Anterior cingulate cortex (tissue), 58 donors: ENCODE data around the gene GALNT10.

Source experiments
- DNase-seq, 58 donors: peaks; one replicate each; lab custom pipeline; 2025; lab: John Stamatoyannopoulos, UW

The GALNT10 gene

DNA sequence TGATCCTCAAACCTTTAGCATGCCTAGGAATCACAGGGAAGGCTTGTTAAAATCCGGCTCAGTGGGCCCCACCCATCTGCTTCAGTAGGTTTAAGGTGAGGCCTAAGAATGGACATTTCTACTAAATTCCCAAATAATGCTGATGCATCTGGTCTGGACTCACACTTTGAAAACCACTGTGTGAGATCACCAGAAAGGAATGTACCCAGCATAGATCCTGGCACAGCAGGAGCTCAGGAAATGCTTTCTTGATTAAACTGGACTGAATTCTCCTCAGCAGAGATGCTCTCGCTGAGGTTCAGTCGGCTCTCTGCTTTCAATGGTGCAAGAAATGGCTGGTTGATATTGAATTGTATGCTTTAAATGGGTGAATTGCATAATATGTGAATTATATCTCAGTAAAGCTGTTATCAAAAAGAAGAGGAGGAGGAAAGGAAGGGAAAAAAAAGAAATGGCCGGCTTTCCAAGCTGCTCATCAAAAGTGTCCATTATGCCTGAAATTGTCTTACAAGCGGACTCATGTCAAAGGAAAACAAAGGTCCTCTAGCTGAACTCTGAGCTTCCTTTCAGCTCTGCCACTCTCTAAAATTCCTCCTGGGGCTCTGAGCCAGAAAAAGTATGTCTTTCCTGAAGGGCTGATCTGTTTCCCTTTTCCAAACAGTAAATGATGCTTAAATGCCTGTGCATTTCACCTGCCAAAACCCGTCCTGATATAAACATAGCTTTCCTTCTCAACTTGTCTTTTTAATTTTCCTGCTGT lies 177.7 kb downstream of the GALNT10 start:
- no peak for DNase-seq

DNA sequence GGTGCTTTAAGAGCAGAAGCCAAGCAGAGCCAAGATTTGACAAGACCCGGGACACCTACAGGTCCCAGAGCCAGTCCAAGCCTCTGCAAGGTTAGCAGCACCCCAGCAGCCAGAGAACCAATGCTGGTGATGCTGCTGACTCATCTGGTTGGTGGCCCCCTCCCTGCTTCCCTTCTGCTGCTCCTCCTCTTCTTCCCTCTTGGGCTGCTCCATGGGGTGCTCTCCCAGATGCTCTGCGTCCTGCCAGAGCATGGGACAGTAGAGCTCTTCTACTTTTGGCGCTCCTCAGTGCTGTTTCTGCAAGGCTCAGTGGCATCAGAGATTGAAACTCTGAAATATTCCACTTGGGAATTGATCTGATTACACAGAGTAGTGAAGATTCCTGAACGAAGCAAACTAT lies 179.1 kb downstream of the GALNT10 start:
- DNase-seq = no peak

DNA sequence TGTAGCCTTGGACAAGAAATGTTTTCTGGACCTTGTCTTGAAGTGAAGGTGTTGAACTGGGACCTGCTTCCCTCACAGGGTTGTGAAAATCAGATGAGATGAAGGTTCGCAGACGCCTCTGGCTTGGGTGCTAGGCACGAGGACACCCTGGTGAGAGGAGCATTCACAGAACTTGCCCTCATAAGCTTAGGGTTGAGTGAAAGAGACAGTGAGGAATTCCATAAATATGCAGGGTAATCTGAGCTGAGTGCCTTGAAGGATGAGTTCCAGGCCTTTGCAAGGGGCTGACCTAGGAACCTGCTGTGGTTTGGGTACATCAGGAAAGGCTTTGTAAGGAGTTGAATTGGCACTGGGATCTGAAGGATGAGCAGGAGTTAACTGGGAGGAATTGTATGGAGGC lies 179.6 kb downstream of the GALNT10 start:
- no peak for DNase-seq

DNA sequence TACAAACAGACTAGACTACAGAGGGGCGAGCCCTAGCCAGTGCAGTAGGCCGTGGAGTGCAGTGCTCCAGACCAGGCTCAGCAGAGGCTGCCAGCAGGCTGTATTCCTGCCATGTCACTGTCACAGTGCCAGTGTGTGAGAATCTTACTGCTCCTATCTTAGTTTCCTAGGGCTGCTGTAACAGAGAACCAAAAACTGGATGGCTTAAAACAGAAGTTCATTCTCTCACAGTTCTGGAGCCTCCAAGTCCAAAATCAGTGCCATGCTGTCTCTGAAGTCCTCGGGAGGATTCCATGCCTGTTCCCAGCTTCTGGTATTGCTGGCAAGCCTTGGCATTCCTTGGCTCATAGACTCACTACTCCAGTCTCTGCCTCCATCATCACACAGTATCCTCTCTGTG lies 180.3 kb downstream of the GALNT10 start:
- DNase-seq = peak in 11 of 58 donors; percentile 1 to 25 (median 7)

DNA sequence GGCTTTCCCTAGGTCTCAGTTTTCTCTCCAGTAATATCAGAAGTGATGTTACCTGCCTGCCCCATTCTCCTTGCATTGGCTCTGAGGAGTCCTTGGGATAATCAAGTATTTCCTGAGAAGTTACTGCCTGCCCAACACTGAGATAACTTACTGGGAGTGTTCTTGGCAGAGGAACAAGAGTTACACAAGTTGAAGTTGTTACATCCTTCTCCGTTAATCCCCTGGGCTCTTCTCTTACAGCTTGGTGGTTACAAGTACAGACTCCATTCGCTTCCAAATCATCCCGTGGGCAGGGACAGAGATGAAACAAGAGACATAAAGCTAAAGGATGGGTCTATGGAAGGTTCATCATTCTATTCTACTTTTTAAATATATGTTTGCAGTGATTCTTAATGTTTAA lies 181.2 kb downstream of the GALNT10 start:
- DNase-seq = no peak

DNA sequence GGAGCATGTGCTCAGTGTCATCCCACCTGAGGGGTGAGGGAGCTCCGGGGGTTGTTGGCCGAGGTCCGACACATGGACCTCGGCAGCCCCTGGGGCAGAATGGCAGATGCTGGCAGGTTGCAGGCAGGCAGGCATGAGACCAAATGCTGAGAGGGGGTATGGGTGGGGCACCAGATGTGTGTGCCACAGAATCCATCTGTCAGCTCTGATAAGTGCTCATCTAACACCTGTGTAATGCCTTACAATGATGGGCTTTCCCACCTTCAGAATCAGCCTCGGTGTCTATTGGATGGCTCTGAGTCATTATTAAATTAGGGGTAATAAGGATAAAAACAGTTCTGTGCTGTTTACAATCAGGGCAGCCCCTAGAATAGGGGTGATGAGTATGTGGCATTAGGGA lies 182.1 kb downstream of the GALNT10 start:
- no peak for DNase-seq

DNA sequence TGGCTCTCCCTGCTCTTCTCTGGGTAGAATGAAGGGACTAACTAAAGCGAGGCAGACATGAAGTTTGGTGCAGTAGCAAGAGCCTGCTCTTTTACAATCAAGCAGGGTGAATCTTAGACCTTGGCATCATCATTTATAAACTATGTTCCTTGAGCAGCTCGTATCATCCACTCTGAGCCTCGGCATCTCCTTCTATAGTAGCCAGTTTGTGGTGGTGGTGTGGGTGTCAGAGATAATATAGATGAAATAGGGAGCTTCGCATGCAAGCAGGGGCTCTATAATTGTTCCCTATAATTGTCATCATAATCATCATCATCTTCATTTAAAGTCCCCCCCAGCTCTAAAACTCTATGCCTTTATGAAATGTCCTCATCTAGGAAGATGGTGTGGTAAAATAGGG lies 182.8 kb downstream of the GALNT10 start:
- no peak for DNase-seq

DNA sequence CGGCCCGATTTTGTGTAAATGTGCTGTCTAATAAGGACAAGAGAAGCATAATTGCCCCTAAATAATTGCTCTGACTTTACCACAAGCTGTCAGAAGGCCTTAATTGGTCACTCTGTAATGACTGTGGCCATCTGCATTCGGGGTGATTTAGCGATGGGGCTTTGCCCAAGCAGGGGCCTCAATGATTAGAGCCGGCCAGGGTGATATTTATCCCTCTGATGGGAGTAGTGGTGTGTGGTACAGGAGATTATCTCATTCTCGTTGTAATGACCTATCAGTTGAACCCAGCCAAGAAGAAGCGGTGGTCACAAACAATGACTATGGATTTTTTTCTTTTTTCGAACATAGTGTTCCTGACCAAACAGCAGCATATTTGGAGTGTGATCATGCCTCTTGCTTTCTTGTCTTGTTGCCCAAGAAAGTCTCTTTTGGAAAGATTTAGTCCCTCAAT lies 183.2 kb downstream of the GALNT10 start:
- no peak for DNase-seq

DNA sequence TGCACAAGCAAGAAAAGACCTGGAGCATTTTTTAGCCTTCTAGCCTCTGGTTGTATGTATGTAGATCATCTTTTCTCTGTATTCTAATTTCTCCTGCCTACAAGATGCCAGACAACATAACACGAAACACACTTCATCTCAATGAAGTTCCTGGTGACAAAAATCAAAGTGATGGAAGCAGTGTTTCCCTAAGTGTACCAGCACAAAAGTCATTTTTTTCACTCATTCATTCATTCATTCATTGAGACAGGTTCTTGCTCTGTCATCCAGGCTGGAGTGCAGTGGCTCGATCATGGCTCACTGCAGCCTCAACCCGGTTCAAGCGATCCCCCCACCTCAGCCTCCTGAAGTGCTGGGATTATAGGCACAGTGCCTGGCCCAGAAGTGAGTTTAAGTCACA lies 183.7 kb downstream of the GALNT10 start:
- no peak for DNase-seq

DNA sequence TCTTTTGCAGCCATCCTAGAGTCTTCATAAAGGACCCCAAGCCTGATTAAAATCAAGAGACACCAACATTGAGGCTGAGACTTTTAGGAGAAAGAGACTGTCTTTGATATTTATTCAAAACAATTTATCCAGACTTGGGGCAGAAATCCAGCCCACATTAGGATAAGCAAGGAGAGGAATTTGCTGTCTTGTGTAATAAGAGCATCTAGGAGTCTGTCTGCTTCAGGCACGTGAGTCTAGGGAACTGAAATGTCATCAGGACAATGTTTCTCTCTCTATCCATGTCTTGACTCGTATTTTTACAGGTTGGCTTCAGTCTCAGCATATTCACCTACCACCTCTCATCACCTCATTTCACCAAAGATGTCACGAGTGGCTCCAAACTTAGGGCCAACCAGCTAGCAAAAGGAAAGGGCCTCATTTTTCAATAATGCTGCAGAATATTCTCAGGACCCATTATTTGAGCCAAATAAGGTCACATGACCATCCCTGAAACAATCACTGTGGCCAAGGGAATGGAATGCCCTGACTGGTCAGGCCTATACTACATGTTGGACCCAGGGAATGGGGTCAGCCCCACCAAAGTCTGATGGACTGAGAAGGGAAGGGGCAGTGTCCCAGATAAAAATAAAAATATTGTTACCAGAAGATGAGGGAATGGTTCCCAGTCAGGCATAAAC lies 184.9 kb downstream of the GALNT10 start:
- DNase-seq = no peak

DNA sequence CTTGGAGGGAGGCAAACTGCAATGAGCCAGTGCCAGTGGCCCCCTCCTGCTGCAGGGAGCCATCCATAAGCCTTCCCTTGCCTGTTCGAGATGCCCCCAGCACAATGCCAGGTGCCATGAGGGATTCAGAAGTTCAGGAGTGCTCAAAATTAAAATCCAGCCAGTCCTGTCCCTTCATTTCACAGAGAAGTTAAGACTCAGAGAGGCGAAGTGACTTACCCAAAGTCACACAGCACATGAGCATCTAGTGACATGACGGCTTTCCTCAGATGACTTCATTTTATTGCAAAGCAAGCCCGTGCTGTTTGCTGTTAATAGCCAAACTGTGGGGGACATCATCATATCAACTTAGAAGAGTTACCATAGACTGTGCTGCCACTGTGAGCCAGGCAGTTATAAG lies 185.9 kb downstream of the GALNT10 start:
- DNase-seq = no peak

DNA sequence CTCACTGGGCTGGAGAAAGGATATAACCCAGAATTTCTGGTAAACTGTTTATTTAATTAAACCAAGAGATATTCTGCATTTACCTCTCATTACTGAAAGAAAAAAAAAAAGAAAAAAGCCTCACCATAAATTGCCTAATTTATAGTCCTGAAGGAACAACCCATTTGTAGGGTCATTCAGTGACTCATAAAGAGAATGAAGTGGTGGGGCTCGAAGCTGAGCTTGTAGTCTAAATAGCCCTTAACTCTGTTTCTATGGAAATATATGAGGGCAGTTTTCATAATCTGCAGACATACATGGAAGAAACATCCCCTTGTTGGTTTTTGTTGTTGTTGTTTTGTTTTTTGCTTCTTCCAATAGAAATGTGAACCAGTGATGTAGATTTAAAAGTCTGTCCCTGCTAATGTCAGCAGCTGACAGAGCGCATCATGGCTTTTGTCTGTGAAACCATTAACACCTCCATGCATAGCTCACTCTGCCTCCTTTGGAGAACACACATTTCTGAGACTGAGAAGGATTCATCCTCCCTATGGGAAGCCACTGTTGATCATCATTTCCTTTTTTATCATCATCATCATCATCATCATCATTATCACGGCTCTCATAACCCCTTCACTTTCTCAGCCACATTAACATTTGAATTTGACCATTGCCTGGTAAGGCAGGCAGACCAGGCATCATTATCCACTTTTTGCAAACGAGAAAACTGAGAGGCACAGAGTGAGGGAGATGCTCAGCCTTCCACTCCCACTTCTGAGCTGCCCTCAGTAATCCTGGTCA lies 187.4 kb downstream of the GALNT10 start:
- no peak for DNase-seq

DNA sequence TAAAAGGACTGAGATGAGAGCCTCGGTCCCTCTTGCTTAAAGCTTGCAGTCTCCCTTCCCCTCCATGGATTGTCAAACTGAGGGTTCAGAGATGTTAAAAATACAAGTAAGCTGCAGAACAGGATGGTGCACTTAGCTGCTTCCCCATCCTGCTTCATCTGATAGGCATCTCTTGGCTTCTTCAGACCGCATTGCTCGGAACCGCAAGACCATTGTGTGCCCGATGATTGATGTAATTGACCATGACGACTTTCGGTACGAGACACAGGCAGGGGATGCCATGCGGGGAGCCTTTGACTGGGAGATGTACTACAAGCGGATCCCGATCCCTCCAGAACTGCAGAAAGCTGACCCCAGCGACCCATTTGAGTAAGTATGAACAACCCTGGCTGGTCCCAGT lies 189.7 kb downstream of the GALNT10 start:
- DNase-seq = no peak

DNA sequence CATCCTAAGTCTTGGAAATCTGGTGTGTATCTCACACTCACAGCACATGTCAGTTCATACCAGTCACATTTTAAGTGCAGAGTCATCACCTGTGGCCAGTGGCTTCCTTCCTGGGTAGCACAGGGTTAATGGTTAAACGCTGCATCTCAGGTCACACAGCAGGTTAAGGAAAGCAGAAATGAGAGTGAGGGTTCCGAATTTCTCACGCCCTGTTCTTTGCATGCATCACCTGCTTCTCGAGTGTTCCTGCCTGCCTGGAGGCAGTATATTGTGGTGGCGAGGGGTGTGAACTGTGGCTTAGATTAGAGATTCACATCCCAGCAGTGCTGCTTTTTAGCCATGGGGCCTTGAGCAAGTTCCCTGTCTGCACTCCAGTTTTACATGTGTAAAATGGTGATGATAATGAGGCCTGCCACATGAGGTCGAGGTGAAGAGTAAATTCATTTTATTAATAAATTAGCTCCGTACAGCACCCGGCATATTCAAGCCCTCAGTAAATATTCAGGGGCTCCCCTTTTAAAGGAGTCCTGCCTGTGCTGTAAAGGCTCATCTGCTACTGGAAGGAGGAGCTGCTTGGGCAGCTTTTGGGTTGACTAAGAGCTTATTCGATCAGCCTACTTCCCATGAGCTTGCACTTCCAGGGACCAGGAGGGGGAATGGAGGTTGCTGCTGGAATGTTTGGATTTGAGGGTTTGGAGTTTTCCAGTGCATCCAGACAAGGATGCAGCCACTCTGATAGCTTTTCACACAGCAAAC lies 194.1 kb downstream of the GALNT10 start:
- no peak for DNase-seq

DNA sequence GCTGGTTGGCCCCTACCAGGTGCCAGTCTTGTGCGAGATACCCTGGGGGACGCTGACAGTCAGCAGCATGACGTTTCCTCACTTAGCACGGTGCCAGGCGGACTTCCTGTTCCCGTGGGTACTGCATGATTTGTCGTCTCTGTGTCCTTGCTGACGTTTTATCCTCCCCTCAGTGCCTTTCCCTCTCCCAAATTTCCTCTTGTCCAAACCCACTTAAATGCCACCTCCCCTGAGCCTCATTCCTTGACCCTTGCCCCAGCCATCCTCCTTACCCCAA lies 194.6 kb downstream of the GALNT10 start:
- peak in 7 of 58 donors; percentile 2 to 27 (median 19) for DNase-seq

DNA sequence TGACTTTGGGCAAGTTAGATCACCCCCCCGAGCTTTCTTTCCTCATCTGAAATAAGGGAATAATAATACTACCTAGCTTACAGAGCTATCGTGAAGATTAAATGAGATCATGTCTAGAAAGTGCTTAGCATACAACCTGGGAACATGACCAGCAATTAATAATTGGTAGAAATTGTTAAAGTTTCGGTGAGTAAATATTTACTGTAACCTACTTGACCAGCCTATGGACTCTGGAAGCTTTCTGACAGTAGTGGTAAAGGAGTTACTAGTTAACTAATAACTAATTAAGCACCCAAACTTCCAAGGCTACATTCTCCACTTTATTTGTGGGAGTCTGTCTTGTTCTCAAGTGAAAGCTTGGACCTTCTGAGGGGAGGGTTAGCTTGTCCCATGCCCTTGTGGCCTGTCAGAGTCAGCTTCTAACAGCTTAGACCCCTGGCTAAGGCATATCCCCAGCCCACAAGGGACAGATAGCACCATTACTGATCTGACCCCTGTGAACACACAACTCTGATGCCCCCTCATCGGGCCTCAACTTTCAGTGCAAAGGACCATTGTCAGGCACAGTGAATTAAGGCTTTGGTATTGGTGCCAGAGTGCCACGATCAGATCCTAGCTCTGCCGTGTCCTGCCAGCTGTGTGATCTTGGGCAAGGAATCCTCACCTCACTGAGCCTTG lies 196.6 kb downstream of the GALNT10 start:
- no peak for DNase-seq

DNA sequence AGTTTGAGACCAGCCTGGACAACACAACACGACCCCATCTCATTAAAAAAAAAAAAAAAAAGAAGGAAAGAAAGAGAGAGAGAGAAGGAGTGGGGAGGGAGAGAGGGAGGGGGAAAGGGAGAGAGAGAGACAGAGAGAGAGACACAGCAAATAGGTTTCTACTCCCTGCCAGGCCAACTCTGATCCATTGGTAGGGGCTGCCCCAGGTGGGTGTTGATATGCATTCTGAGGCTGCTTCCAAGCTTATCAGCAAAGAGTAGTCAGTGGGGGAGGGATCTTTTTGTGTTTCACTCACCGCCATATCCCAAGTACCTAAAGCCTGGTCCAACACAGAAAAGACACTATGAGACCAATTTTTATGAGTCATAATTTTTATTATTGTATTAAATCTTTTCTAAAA lies 198.3 kb downstream of the GALNT10 start:
- no peak for DNase-seq

DNA sequence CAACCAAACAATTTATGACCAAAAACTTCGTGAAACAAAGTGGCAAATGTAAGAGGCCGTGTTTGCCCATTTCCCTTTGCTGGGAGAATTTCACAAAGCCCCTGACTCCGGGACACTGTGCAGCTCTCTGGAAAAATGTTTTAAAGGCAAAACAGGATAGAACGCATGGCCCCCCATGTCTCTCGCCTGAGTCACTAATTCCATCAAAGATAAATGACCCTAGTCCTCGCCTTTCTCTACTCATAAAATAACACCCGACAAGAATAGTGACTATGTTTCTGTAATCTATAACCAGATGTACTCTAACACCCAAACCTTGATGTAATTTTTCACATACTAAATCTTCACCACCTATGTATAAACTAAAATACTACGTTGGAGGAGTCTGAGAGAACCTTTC lies 199.6 kb downstream of the GALNT10 start:
- no peak for DNase-seq

DNA sequence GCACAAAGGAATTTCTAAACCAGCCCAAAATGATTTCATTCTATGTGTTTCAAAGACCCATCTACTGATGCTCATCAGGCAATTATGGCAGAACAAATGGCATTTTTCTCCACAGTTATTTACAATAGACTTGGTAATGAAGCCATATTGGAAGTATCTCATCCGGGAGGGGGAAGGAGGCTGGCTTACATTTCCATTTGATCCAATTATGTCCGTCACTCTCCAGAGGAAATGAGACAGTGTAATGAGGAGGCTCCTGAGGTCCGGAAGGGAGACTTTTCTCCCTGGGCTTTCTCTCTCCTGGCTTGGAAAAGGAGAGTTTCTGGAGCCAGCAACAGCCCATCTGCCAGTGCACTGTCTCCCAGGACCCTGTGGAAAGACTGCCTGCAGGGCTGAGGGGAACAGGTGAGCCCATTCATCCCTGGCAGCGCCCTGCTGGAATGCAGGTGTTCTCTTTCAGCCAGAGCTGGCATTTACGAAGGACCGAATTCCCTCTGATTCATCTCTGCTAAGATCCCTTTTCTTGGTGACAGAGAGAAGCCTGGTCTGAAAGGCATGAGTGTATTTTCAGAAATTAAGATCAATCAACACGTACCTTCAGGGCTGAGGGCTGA lies 200.3 kb downstream of the GALNT10 start:
- DNase-seq = no peak

DNA sequence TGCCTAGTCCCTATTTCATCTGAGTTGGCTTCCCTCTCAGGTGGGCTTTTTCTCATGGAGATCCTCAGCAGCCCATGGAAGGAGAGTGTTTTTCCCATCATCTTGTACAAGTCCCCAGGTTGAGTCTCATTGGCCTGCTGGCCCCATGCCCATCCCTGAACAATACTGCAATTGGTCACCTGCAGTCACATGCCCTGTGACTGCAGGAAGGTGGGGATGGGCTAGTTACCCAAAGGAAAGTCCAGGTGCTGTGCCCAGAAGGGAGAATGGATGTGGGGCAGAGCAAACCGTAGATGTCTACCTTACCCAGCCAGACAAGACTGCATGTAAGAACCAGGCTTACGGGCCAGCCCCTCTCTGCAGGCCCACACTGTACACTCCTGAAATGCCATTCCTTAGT lies 201.3 kb downstream of the GALNT10 start:
- no peak for DNase-seq
